Activated gamma-delta T cell treated with Interleukin-2 at 50 U/mL for 16 hours (primary cell): ENCODE results near the gene EPHA3.

Source experiments
- DNase-seq: peaks from one replicate; pipeline ENCODE4 v3.0.0-alpha.2; 2020

Gene EPHA3

DNA sequence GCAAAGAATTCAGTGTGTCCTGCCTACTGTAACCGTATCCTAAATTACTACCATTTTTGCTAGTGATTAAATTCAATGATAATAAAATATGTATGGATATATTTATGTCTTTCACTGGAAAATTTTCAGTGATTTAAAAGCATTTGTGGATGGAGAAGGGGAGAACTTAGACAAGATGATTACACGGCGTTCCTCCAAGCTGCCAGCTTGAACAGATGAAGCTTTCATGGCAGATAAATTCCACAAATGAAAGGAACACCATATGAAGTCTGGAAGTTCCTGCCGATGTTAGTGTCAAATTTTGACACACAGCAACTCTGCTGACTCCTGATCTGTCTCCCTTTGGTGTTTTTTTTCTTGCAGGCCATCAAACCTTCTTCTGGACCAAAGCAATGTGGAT, 364.7 kb downstream of the EPHA3 start:
- DNase-seq, result no peak

DNA sequence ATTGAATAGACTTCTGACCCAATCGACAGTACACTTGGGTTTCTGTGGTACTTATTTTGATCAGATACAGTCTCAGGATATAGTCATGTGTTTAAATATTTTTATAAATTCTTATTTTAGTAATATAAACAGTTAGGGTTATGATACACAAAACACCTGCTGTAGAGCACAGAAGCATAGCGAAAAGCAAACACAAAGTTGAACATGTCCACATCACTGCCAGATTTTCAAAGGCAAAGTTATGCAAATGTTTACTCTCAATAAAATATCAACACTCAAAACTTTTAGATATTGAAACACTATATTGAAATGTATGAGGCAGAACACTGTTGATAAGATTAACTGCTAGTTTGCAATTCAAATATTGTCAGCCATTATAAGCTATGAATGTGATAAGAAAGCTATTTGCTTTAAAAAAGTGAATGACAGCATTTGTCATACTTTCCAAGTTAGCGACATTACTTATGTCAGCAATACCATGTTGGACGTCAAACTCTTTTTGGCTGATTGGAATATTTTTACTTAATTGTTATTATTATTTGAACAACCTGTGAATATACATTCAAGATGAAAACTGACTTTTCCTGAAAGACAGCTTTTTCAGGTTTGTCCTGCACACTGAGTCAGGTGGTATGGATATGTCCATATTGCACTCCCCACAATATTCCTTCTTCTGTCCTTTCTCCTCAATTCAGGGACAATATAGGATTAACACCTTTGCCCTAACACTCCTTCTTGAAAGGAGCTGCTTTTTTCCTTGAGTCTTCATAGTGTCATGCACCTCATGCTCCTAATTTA, 367.1 kb downstream of the EPHA3 start:
- no peak for DNase-seq

DNA sequence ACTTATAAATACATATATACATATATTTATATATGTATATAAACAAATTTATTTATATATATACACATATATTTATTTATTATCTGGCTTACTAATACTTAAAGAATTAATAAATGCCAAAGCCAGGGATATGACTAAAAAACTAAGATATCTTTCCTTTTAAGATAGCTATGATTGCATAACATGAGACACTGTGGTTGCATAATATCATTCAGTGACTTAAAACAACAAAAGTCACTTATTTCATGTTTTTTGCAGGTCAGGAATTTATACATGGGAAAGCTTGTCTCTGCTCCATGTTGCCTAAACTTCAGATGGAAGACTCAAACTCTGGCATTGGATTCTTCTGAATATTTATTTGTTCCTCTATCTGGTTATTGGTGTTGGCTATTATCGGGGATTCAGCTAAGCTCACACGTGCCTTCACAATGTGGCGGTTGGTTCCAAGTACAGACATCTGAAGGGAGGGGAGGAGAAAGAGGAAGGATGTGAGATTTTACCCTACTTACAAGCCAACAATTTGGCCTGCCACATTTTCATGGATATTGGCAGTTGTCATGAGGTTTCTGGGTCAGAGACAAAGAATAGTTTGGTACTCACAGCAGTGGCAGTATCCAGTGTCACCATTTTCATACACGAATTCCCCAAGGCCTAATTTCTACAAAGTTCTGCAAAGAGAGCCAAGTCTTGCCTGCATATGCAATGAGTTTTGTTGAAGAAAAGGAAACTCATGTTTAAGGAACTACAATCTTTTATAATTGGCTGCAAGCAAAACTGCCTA, 381.6 kb downstream of the EPHA3 start:
- DNase-seq, result no peak

DNA sequence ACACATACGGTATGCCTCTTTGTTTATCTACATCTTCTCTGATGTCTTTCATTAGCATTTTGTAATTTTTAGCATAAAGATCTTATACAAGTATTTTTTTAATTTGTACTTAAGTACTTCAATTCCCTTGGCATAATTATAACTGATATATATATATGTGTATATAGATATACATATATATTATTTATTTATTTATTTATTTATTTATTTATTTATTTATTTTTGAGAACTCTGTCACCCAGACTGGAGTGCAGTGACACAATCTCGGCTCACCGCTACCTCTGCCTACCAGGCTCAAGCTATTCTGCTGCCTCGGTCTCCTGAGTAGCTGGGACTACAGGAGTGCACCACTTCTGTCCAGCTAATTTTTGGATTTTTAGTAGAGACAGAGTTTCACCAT, 382.7 kb downstream of the EPHA3 start:
- no peak for DNase-seq

DNA sequence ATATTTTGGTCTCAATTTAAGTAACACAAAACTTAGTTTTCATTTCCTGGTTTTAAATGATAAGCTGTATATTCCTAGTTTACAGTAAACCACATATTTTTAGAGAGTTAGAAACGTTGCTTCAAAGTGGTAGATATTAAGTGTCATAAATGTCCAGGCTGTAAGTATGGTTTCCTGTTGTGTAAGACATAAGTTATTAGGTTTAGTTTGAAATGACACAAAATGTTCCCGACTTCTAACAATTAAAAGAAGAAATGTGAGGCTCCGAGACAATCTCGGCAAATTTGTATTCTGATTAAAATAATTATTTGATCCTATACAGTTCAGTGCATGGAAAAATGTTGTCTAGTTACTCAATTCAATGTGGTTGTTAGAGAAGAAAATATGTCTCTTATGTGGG, 387.3 kb downstream of the EPHA3 start:
- no peak for DNase-seq

DNA sequence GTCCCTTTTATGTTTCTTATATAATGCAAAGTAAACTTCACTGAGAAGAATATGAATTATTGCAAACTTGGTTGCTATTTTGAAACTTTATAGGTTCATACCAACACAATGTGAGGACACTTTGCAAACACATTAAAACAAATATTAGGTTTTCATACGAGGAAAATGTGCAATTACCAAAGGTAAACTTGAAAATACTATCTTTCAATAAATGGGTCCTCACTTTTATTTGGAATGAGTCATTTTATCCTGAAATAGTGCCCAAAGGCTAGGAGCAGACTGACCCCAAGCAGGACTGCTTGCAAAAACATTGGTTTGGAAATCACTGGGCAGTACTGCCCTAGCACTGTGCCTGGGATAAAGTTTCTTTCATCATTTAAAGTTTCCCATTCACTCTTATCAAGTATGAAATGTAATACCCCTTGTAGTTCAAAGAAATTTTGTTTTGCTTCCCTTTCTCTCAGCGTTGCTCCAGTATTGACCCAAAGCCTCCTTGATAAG, 396.5 kb downstream of the EPHA3 start:
- no peak for DNase-seq

DNA sequence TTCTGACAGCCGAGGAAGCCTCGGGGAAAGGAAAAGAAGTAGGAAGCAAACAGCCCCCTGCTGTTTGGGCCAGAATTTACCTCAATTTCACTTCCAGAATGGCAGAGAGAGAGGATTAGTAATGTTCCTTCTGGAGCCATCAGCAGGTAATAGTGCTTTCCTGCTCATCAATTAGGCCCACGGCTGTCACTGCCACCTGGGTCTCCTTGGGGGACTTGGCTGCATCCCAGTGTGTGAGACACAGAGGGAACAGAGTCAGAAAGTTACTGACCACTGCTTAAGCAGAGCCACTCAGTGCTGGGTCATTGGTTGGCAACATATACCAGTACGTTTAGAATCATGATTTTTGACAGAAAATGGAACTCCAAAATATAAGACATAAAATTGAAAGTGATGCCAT, 397.0 kb downstream of the EPHA3 start:
- DNase-seq, result no peak

DNA sequence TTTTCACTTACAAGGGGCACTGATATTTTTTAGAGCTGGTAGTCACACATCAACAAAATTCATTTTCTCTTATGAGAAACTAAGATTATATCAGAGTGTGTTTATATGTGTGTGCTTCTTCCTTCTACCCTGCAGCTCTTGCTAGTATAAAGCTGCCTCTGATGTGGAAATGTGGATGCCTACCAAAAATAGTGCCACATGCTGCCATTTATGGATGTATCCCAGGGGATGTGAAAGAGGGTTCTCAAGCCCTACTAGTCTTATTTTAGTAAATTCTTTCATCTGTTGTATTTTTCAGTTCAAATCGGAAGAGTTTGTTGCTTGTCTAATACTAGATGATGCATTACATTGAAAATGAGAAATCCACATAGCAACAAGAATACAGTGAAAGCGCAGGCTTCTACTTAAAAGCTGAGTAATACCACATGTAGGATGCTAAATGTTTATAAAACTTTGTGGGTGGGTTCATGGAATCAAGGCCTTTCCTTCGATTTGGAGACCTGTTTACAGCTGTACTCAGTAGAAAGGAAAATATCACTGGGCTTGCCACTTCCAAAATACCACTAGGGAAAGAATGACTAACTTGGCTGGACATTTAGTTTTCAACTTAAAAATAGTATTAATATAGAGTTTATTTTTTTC, 399.2 kb downstream of the EPHA3 start:
- no peak for DNase-seq

DNA sequence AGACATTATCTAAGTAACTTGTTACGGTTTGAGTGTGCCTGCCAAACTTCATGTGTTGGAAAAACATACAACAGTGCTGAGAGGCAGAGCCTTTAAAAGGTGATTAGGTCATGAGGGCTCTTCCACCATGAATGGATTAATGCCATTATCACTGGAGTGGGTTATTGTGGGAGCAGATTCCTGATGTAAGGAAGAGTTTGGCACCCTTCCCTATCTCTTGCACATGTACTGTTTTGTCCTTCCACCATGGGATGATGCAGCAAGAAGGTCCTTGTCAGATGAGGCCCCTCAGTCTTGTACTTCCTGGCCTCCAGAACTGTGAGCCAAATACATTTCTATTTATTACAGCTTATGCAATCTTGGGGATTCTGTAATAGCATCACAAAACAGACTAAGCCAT, 413.9 kb downstream of the EPHA3 start:
- DNase-seq, result no peak

DNA sequence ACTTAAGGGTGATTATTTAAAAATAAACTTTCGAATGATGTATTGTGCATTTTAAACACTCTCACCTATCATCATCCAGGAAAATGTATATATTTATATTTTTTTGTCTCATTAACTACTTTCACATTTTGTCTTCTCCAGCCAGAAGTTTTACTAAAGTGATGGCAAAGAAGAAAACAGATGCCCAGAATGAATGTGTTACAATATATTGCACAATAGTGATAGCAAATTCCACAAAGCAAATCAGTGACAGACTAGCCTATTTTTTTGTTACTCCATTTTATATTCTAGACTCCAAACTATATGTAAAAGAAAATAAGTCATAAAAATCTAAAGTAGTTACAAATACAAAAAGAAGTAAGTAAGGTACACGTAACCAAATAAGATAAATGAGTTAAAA, 414.7 kb downstream of the EPHA3 start:
- no peak for DNase-seq

DNA sequence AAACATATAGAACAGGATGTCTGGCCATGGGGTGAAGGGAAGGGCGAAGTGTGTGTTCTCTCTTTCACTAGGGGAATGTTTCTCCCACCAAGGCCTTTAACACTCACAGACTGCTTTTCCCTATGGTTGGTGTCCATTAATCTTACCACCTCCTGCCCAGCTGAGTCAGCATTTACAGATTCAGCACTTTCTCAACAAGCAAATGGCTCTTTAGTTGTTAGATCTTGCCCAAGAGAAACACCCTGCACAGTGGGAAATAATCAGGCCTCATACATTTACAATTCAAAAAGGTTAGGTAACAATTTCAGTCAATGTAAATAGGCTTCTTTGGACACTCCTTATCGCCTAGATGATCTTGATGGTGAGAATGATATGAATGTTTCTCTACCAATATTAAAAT, 418.2 kb downstream of the EPHA3 start:
- no peak for DNase-seq

DNA sequence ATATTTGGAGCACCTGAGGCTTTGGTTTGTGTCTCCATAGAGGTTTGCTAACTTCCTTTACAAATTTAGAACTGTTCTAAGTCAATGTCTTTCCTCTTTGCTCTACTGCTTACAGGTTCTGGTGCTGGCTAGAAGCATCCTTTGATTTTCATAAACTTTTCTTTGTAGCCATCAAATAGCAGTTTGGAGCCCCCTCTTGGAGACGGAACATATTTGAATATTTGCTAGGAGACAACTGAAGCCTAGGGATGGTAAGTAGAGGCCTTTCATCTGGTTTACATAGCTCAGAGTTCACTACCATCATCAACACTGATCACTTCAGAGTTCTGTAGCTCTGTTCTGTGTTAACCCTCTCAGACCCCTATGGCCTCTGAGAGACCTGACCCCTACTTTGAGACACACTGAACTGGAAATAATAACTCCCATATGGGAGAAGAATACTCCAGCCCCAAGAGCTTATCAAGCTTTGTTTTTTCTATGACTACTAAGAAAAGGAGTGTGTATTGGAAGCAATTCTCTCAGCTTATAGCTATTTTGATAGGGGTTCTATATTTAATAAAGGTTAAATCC, 420.4 kb downstream of the EPHA3 start:
- no peak for DNase-seq
